NB4 (cell line): ENCODE measurements around the gene PHLDA3.

Experiments used
- POLR2A ChIP-seq: IDR thresholded peaks from 2 replicates; pipeline ENCODE4 v1.6.1; 2011; ENCODE audit warnings: mild to moderate bottlenecking; ENCODE audit not compliant: insufficient read length; ENCODE audit errors: extremely low read depth
- TF ChIP-seq, protein P1 (sequence below): IDR thresholded peaks from one replicate; pipeline ENCODE4 v1.5.1; 2012; ENCODE audit warnings: low read depth, low read length

DNA sequence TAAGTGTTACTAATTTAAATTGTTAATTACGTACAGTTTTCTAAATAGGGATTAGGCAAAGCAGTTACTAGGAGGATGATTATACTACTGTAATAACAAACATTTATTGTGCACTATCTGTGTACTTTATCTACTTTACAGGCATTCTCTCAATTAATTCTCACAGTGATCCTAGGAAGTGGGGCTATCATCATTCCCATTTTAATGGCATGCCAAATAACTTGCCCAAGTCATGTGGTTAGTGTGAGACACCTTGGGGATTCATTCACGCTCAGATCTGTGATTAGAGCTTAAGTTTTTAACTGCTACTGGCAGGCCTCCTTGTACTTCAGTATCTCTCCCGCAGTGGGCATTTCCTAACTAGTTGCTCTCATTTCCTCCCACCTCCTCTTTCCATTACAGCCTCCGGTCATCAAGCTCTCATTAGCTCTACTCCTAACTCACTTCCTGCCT lies 11.5 kb downstream of the PHLDA3 start:
- TF ChIP-seq, protein P1, sequence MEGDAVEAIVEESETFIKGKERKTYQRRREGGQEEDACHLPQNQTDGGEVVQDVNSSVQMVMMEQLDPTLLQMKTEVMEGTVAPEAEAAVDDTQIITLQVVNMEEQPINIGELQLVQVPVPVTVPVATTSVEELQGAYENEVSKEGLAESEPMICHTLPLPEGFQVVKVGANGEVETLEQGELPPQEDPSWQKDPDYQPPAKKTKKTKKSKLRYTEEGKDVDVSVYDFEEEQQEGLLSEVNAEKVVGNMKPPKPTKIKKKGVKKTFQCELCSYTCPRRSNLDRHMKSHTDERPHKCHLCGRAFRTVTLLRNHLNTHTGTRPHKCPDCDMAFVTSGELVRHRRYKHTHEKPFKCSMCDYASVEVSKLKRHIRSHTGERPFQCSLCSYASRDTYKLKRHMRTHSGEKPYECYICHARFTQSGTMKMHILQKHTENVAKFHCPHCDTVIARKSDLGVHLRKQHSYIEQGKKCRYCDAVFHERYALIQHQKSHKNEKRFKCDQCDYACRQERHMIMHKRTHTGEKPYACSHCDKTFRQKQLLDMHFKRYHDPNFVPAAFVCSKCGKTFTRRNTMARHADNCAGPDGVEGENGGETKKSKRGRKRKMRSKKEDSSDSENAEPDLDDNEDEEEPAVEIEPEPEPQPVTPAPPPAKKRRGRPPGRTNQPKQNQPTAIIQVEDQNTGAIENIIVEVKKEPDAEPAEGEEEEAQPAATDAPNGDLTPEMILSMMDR: no peak
- TF ChIP-seq POLR2A: no peak
